ENCODE measurements around the gene CLMN. TPM values are rescaled to one million over a fixed set of nuclear protein-coding genes. Genes with fewer than 3 reads are reported as not detected.

CLMN gene
- total and polyA plus RNA-seq, 2 experiments from 2014 or later: 3.2 to 5.7 TPM

DNA sequence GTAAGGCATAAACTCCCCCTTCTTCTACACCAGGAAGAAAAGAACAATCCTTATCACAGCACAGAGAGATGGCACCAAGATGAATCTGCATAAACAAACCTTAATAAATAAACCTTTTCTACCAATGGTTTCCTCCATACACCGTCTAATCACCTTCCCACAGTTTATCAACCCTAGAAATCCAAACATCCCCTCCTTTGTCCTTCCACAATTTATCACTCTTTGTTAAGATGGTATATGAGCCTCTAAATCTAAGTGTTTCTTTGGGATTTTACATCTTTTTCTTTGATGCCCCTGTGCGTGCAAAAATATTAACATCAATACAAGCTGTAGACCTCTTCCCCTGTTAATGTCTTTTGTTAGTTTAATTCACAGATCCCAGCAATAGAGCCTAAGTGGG lies 174.9 kb downstream of the CLMN start:
- no peaks in the 10 kb centered on the region for H3F3A ChIP-seq (replicated peaks; ENCODE audit: low read depth)
- peaks cover 71% of the 10 kb centered on the region for H3K4me1 Mint-ChIP-seq
- H3K27ac Mint-ChIP-seq: no peak overlapping the region
- peaks cover 70% of the 10 kb centered on the region for H3K4me1 ChIP-seq (ENCODE audit: insufficient read depth)
- H4K20me1 ChIP-seq (replicated peaks; ENCODE audit: insufficient read depth): no peaks in the 10 kb centered on the region
- ATAC-seq (no peak), DNase-seq (ENCODE audit: low spot score) (no peak)
- no peak overlapping the region for H3K27ac ChIP-seq (ENCODE audit: low read depth)
- peak overlapping the region; percentile 17; the same call in 1 of the 2 replicates for H3K4me2 ChIP-seq
- H3K9me3 Mint-ChIP-seq: peaks cover 17% of the 10 kb centered on the region
- H3K79me2 ChIP-seq (replicated peaks; ENCODE audit: insufficient read depth): peaks cover 98% of the 10 kb centered on the region
- no peak overlapping the region for H2AFZ ChIP-seq
- TF ChIP-seq, protein P1, sequence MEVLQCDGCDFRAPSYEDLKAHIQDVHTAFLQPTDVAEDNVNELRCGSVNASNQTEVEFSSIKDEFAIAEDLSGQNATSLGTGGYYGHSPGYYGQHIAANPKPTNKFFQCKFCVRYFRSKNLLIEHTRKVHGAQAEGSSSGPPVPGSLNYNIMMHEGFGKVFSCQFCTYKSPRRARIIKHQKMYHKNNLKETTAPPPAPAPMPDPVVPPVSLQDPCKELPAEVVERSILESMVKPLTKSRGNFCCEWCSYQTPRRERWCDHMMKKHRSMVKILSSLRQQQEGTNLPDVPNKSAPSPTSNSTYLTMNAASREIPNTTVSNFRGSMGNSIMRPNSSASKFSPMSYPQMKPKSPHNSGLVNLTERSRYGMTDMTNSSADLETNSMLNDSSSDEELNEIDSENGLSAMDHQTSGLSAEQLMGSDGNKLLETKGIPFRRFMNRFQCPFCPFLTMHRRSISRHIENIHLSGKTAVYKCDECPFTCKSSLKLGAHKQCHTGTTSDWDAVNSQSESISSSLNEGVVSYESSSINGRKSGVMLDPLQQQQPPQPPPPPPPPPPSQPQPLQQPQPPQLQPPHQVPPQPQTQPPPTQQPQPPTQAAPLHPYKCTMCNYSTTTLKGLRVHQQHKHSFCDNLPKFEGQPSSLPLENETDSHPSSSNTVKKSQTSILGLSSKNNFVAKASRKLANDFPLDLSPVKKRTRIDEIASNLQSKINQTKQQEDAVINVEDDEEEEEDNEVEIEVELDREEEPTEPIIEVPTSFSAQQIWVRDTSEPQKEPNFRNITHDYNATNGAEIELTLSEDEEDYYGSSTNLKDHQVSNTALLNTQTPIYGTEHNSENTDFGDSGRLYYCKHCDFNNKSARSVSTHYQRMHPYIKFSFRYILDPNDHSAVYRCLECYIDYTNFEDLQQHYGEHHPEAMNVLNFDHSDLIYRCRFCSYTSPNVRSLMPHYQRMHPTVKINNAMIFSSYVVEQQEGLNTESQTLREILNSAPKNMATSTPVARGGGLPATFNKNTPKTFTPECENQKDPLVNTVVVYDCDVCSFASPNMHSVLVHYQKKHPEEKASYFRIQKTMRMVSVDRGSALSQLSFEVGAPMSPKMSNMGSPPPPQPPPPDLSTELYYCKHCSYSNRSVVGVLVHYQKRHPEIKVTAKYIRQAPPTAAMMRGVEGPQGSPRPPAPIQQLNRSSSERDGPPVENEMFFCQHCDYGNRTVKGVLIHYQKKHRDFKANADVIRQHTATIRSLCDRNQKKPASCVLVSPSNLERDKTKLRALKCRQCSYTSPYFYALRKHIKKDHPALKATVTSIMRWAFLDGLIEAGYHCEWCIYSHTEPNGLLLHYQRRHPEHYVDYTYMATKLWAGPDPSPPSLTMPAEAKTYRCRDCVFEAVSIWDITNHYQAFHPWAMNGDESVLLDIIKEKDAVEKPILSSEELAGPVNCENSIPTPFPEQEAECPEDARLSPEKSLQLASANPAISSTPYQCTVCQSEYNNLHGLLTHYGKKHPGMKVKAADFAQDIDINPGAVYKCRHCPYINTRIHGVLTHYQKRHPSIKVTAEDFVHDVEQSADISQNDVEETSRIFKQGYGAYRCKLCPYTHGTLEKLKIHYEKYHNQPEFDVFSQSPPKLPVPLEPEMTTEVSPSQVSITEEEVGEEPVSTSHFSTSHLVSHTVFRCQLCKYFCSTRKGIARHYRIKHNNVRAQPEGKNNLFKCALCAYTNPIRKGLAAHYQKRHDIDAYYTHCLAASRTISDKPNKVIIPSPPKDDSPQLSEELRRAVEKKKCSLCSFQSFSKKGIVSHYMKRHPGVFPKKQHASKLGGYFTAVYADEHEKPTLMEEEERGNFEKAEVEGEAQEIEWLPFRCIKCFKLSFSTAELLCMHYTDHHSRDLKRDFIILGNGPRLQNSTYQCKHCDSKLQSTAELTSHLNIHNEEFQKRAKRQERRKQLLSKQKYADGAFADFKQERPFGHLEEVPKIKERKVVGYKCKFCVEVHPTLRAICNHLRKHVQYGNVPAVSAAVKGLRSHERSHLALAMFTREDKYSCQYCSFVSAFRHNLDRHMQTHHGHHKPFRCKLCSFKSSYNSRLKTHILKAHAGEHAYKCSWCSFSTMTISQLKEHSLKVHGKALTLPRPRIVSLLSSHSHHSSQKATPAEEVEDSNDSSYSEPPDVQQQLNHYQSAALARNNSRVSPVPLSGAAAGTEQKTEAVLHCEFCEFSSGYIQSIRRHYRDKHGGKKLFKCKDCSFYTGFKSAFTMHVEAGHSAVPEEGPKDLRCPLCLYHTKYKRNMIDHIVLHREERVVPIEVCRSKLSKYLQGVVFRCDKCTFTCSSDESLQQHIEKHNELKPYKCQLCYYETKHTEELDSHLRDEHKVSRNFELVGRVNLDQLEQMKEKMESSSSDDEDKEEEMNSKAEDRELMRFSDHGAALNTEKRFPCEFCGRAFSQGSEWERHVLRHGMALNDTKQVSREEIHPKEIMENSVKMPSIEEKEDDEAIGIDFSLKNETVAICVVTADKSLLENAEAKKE (CRISPR knock-in tag; IDR thresholded peaks at IDR 0.05): no peak
- TF ChIP-seq EZH2 (IDR thresholded peaks at IDR 0.05; ENCODE audit: low read depth, unreplicated experiment) (no peak), POLR2AphosphoS5 (IDR thresholded peaks at IDR 0.05; ENCODE audit: low read depth) (no peak), STAT1 (IDR thresholded peaks at IDR 0.05; ENCODE audit: unreplicated experiment) (no peak), JUNB (IDR thresholded peaks at IDR 0.05; ENCODE audit: unreplicated experiment) (no peak), EZH2phosphoT487 (IDR thresholded peaks at IDR 0.05; ENCODE audit: unreplicated experiment) (no peak), ZNF331 (CRISPR knock-in tag; IDR thresholded peaks at IDR 0.05; ENCODE audit: low read depth) (no peak), NANOG (IDR thresholded peaks at IDR 0.05; ENCODE audit: borderline replicate concordance) (no peak), CREB1 (CRISPR knock-in tag; IDR thresholded peaks at IDR 0.05; ENCODE audit: low read depth) (no peak), ZNF114 (CRISPR knock-in tag; IDR thresholded peaks at IDR 0.05) (no peak)
- TF ChIP-seq, protein P2, sequence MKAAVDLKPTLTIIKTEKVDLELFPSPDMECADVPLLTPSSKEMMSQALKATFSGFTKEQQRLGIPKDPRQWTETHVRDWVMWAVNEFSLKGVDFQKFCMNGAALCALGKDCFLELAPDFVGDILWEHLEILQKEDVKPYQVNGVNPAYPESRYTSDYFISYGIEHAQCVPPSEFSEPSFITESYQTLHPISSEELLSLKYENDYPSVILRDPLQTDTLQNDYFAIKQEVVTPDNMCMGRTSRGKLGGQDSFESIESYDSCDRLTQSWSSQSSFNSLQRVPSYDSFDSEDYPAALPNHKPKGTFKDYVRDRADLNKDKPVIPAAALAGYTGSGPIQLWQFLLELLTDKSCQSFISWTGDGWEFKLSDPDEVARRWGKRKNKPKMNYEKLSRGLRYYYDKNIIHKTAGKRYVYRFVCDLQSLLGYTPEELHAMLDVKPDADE (IDR thresholded peaks at IDR 0.05): no peak
- TF ChIP-seq, protein P3, sequence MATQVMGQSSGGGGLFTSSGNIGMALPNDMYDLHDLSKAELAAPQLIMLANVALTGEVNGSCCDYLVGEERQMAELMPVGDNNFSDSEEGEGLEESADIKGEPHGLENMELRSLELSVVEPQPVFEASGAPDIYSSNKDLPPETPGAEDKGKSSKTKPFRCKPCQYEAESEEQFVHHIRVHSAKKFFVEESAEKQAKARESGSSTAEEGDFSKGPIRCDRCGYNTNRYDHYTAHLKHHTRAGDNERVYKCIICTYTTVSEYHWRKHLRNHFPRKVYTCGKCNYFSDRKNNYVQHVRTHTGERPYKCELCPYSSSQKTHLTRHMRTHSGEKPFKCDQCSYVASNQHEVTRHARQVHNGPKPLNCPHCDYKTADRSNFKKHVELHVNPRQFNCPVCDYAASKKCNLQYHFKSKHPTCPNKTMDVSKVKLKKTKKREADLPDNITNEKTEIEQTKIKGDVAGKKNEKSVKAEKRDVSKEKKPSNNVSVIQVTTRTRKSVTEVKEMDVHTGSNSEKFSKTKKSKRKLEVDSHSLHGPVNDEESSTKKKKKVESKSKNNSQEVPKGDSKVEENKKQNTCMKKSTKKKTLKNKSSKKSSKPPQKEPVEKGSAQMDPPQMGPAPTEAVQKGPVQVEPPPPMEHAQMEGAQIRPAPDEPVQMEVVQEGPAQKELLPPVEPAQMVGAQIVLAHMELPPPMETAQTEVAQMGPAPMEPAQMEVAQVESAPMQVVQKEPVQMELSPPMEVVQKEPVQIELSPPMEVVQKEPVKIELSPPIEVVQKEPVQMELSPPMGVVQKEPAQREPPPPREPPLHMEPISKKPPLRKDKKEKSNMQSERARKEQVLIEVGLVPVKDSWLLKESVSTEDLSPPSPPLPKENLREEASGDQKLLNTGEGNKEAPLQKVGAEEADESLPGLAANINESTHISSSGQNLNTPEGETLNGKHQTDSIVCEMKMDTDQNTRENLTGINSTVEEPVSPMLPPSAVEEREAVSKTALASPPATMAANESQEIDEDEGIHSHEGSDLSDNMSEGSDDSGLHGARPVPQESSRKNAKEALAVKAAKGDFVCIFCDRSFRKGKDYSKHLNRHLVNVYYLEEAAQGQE (IDR thresholded peaks at IDR 0.05; ENCODE audit: unreplicated experiment): no peak
- TF ChIP-seq, protein P4, sequence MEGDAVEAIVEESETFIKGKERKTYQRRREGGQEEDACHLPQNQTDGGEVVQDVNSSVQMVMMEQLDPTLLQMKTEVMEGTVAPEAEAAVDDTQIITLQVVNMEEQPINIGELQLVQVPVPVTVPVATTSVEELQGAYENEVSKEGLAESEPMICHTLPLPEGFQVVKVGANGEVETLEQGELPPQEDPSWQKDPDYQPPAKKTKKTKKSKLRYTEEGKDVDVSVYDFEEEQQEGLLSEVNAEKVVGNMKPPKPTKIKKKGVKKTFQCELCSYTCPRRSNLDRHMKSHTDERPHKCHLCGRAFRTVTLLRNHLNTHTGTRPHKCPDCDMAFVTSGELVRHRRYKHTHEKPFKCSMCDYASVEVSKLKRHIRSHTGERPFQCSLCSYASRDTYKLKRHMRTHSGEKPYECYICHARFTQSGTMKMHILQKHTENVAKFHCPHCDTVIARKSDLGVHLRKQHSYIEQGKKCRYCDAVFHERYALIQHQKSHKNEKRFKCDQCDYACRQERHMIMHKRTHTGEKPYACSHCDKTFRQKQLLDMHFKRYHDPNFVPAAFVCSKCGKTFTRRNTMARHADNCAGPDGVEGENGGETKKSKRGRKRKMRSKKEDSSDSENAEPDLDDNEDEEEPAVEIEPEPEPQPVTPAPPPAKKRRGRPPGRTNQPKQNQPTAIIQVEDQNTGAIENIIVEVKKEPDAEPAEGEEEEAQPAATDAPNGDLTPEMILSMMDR (conservative IDR thresholded peaks at IDR 0.05; ENCODE audit: low read depth in 2 of 2): no peak
- H3K27me3 Mint-ChIP-seq (ENCODE audit: insufficient read depth, low read depth, poor library complexity): no peaks in the 10 kb centered on the region
- no peak overlapping the region for H3K4me3 ChIP-seq
- no peak overlapping the region; the same call in 2 of the 3 replicates for H3K4me3 Mint-ChIP-seq
- H3K36me3 ChIP-seq (ENCODE audit: insufficient read depth): no peaks in the 10 kb centered on the region
- no peaks in the 10 kb centered on the region for H3K27me3 ChIP-seq (ENCODE audit: insufficient read depth)
- H3K36me3 Mint-ChIP-seq (ENCODE audit: low read depth): peaks cover 23% of the 10 kb centered on the region; the same call in 2 of the 3 replicates
- H3K9me2 ChIP-seq (ENCODE audit: insufficient read depth): no peaks in the 10 kb centered on the region
